H1 (cell line): ENCODE measurements around the gene PSD2. TPM values are rescaled to one million over a fixed set of nuclear protein-coding genes. Genes with fewer than 3 reads are reported as not detected.

Experiments used
- CTCF ChIA-PET: fragments of 300-600 bp; sonication (Branson Sonifier 250); formaldehyde crosslinking; loops from one replicate; lab custom pipeline; 2021; ENCODE audit not compliant: partially characterized antibody; lab: Charles Lee
- POLR2A ChIA-PET: fragments of 300-600 bp; sonication (Branson Sonifier 250); formaldehyde crosslinking; loops from one replicate; lab custom pipeline; 2021; ENCODE audit warnings: inconsistent platforms; ENCODE audit not compliant: partially characterized antibody; lab: Charles Lee
- DNase-seq, 2 experiments: peaks; one replicate each; pipeline versions ENCODE4 v3.0.0 to v3.0.0-alpha.2; 2010 to 2022; ENCODE audit warnings: low spot score in 2 of 2, low read depth in 1 of 2, mixed read lengths in 1 of 2
- FAIRE-seq: peaks from 2 replicates; lab custom pipeline; 2011; peaks lifted over from hg19 to GRCh38; lab: Jason Lieb, UNC
- H2AFZ ChIP-seq: 2 replicates; pipeline ENCODE4 v1.8.1; 2012; ENCODE audit warnings: low read length, inconsistent platforms
- H2AK5ac ChIP-seq: 2 replicates; pipeline ENCODE4 v1.6.1; 2013; ENCODE audit warnings: low read depth, low read length
- H2BK120ac ChIP-seq: replicated peaks from 2 replicates; pipeline ENCODE3; 2013; ENCODE audit warnings: low read depth, low read length, inconsistent platforms
- H2BK12ac ChIP-seq: 2 replicates; pipeline ENCODE4 v1.6.1; 2013; ENCODE audit warnings: low read depth, low read length
- H2BK15ac ChIP-seq: 2 replicates; pipeline ENCODE4 v1.6.1; 2013; ENCODE audit warnings: low read length
- H2BK20ac ChIP-seq: 2 replicates; pipeline ENCODE4 v1.6.1; 2013; ENCODE audit warnings: low read length
- H2BK5ac ChIP-seq: 2 replicates; pipeline ENCODE4 v1.6.1; 2013; ENCODE audit warnings: low read depth, low read length
- H3K14ac ChIP-seq: 2 replicates; pipeline ENCODE4 v1.6.1; 2013; ENCODE audit warnings: inconsistent platforms; ENCODE audit not compliant: insufficient read length
- H3K18ac ChIP-seq: 2 replicates; pipeline ENCODE4 v1.6.1; 2013; ENCODE audit warnings: low read length; ENCODE audit errors: extremely low read depth
- H3K23ac ChIP-seq: 2 replicates; pipeline ENCODE4 v1.6.1; 2013; ENCODE audit warnings: inconsistent platforms; ENCODE audit not compliant: insufficient read length
- H3K23me2 ChIP-seq: 2 replicates; pipeline ENCODE4 v1.6.1; 2013; ENCODE audit warnings: low read depth, low read length
- H3K27ac ChIP-seq: 2 replicates; pipeline ENCODE4 v1.6.1; 2011; ENCODE audit warnings: low read depth, low read length, inconsistent platforms
- H3K27me3 ChIP-seq, 4 experiments: replicated peaks in 1 of 4; 1 replicate in 1 of 4; 2 replicates in 3 of 4; pipeline versions ENCODE4 v1.6.1 to v1.8.1; 2011 to 2013; ENCODE audit warnings: low read length in 3 of 4, mild to moderate bottlenecking in 3 of 4, inconsistent platforms in 2 of 4, mixed read lengths in 2 of 4, moderate library complexity in 1 of 4; ENCODE audit not compliant: control insufficient read depth in 3 of 4, insufficient read depth in 3 of 4; ENCODE audit errors: extremely low read depth in 1 of 4
- H3K36me3 ChIP-seq, 4 experiments: 2 replicates each; pipeline versions ENCODE4 v1.6.1 to v1.8.1; 2011 to 2013; ENCODE audit warnings: mild to moderate bottlenecking in 4 of 4, low read length in 3 of 4, moderate library complexity in 2 of 4, control low read depth in 1 of 4, inconsistent platforms in 1 of 4; ENCODE audit not compliant: insufficient read depth in 4 of 4, control insufficient read depth in 2 of 4
- H3K4ac ChIP-seq: replicated peaks from 2 replicates; pipeline ENCODE3; 2013; ENCODE audit warnings: low read length, low read depth, mixed read lengths, inconsistent platforms; ENCODE audit not compliant: insufficient read length
- H3K4me1 ChIP-seq, 4 experiments: replicated peaks in 1 of 4; 1 replicate in 1 of 4; 2 replicates in 3 of 4; pipeline versions ENCODE4 v1.6.1 to v1.8.1; 2011 to 2013; ENCODE audit warnings: low read length in 3 of 4, inconsistent platforms in 2 of 4, mixed read lengths in 1 of 4; ENCODE audit not compliant: insufficient read depth in 4 of 4, control insufficient read depth in 3 of 4
- H3K4me2 ChIP-seq, 2 experiments: 2 replicates each; pipeline versions ENCODE4 v1.6.1 to v1.8.1; 2011 to 2013; ENCODE audit warnings: low read depth in 2 of 2, low read length in 2 of 2, control low read depth in 1 of 2, inconsistent platforms in 1 of 2, mild to moderate bottlenecking in 1 of 2; ENCODE audit not compliant: insufficient read depth in 1 of 2
- H3K4me3 ChIP-seq, 4 experiments: fragments of 200-600, 300-600 bp in 1 of 4; sonication (generic), shearing (Covaris generic), sonication (Bioruptor Twin) in 1 of 4; 2 replicates each; pipeline versions ENCODE4 v1.5.1 to v1.8.1; 2011 to 2016; ENCODE audit warnings: low read length in 4 of 4, low read depth in 3 of 4, control low read depth in 2 of 4, inconsistent platforms in 2 of 4, mild to moderate bottlenecking in 2 of 4, mixed read lengths in 1 of 4, moderate library complexity in 1 of 4; ENCODE audit not compliant: insufficient read depth in 2 of 4; ENCODE audit errors: extremely low read depth in 1 of 4
- H3K56ac ChIP-seq: replicated peaks from 2 replicates; pipeline ENCODE3; 2013; ENCODE audit warnings: low read depth, mild to moderate bottlenecking, mixed read lengths, low read length, inconsistent platforms; ENCODE audit not compliant: insufficient read length
- H3K79me1 ChIP-seq: 2 replicates; pipeline ENCODE4 v1.6.1; 2013; ENCODE audit warnings: low read depth, low read length, control low read depth
- H3K79me2 ChIP-seq, 2 experiments: 2 replicates each; pipeline versions ENCODE4 v1.6.1 to v1.8.1; 2012 to 2013; ENCODE audit warnings: low read length in 2 of 2, mild to moderate bottlenecking in 2 of 2, inconsistent platforms in 1 of 2; ENCODE audit not compliant: insufficient read depth in 2 of 2, control insufficient read depth in 1 of 2
- H3K9ac ChIP-seq, 4 experiments: replicated peaks in 1 of 4; 1 replicate in 1 of 4; 2 replicates in 3 of 4; pipeline versions ENCODE4 v1.6.1 to v1.8.1; 2011 to 2013; ENCODE audit warnings: low read depth in 3 of 4, low read length in 3 of 4, control low read depth in 2 of 4, mild to moderate bottlenecking in 2 of 4, moderate library complexity in 2 of 4, inconsistent platforms in 1 of 4; ENCODE audit errors: extremely low read depth in 1 of 4
- H3K9me3 ChIP-seq, 2 experiments: 2 replicates each; pipeline versions ENCODE4 v1.6.1 to v1.8.1; 2012 to 2013; ENCODE audit warnings: mild to moderate bottlenecking in 2 of 2, moderate library complexity in 2 of 2, control low read depth in 1 of 2, inconsistent platforms in 1 of 2, low read depth in 1 of 2, low read length in 1 of 2, mixed read lengths in 1 of 2; ENCODE audit not compliant: insufficient read depth in 2 of 2
- H4K20me1 ChIP-seq, 2 experiments: replicated peaks in 1 of 2; 2 replicates each; pipeline versions ENCODE3 to v1.8.1; 2011 to 2013; ENCODE audit warnings: inconsistent platforms in 2 of 2, low read length in 2 of 2, mild to moderate bottlenecking in 1 of 2; ENCODE audit not compliant: insufficient read depth in 2 of 2, control insufficient read depth in 1 of 2
- H4K5ac ChIP-seq: 2 replicates; pipeline ENCODE4 v1.6.1; 2013; ENCODE audit warnings: low read length, low read depth, mixed read lengths, inconsistent platforms; ENCODE audit not compliant: insufficient read length
- H4K8ac ChIP-seq: 2 replicates; pipeline ENCODE4 v1.8.0; 2013; ENCODE audit warnings: mild to moderate bottlenecking, moderate library complexity, low read length, inconsistent platforms; ENCODE audit not compliant: insufficient read depth; ENCODE audit errors: extremely low read depth
- H4K91ac ChIP-seq: replicated peaks from 2 replicates; pipeline ENCODE3; 2013; ENCODE audit warnings: low read length, mixed read lengths, inconsistent platforms; ENCODE audit not compliant: insufficient read length
- CHD1 ChIP-seq: IDR thresholded peaks from 2 replicates; pipeline ENCODE4 v1.6.1; 2012; ENCODE audit warnings: low read depth, low read length, improper control_type of control experiment
- POLR2AphosphoS5 ChIP-seq: IDR thresholded peaks from 2 replicates; pipeline ENCODE4 v1.6.1; 2011; ENCODE audit warnings: low read depth, low read length
- TCF12 ChIP-seq: IDR thresholded peaks from 2 replicates; pipeline ENCODE4 v1.6.1; 2011; ENCODE audit warnings: low read depth, mild to moderate bottlenecking, low read length
- WGBS, 2 experiments: shearing (Covaris generic) in 1 of 2; methylation state at CpG; one replicate each; pipeline versions ENCODE4 v1.1.6 to v1.1.7; 2013 to 2015; ENCODE audit warnings: low lambda C conversion rate in 2 of 2, mixed read lengths in 2 of 2, inconsistent platforms in 1 of 2, low coverage in 1 of 2, missing lambda C conversion rate in 1 of 2; ENCODE audit not compliant: insufficient replicate concordance in 2 of 2, insufficient coverage in 1 of 2, insufficient read length in 1 of 2; ENCODE audit errors: extremely low coverage in 1 of 2, missing lambda C conversion rate in 1 of 2; 5-methylcytosine and 5-hydroxymethylcytosine counted together
- polyA plus RNA-seq, 7 experiments: library from polyadenylated mRNA; depleted of rRNA in 3 of 7; stranded (reverse) in 5 of 7; unstranded in 2 of 7; fragments of >200 nt in 5 of 7; fragments of 200-250 nt in 2 of 7; gene quantifications; 1 replicate in 5 of 7; 2 replicates in 1 of 7; 4 replicates in 1 of 7; pipeline versions ENCODE4 v1.2.1 to v1.2.3, GENCODE V29; 2011 to 2013; ENCODE audit warnings: missing spikeins in 2 of 7, mixed read lengths in 2 of 7
- total RNA-seq: library from RNA; stranded (reverse); fragmentation: NEBNext Ultra II Directional; extraction: Animal tissue kit (Norgen Biotek cat#: 25700); gene quantifications from 2 replicates; pipeline ENCODE4 v1.2.1, GENCODE V29; 2021
- TF ChIP-seq, protein P1 (sequence below), 3 experiments: IDR thresholded peaks; 1 replicate in 2 of 3; 2 replicates in 1 of 3; pipeline versions ENCODE4 v1.5.1 to v1.6.1; 2011; ENCODE audit warnings: low read length in 3 of 3, mild to moderate bottlenecking in 3 of 3, inconsistent platforms in 2 of 3, low read depth in 1 of 3, moderate library complexity in 1 of 3; ENCODE audit not compliant: insufficient read depth in 1 of 3; ENCODE audit errors: control extremely low read depth in 1 of 3

PSD2 gene
- total and polyA plus RNA-seq, 2 of the 8 experiments (the other 6 are each of a cell fraction or from before 2014, with no cell fraction given) = 0.06 to 0.14 TPM

DNA sequence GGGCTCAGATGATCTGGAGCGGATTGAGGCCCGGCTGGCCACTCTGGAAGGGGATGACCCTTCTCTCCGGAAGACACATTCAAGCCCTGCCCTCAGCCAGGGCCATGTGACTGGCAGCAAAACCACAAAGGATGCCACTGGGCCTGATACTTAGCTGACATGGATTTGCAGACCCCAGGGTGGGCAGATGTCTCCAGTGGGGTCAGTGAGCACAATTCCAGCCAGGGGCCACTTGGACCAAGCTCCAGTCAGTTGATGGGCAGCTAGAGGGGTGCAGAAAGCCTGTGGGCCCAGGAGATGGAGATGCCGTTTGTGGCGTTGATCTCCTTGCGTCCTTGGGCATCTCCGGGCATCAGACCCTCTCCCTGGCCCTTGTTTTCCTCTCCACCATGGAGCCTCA is 46.7 kb downstream of the PSD2 start:
- Histone ChIP-seq H2BK120ac (no peak overlapping the region), H4K8ac (no peak overlapping the region), H2AFZ (no peak overlapping the region), H3K4me2 (no peak overlapping the region), H3K4me3 (no peak overlapping the region), H3K79me1 (no peaks in the 10 kb centered on the region), H3K27me3 (peaks cover 11 to 29% (median 26%) of the 10 kb centered on the region in 4 experiments), H2BK15ac (no peak overlapping the region), H2BK5ac (no peak overlapping the region), H3K4me1 (no peaks in the 10 kb centered on the region; a peak in 2 of 7 replicates), H2BK12ac (no peak overlapping the region), H4K5ac (no peak overlapping the region), H3K14ac (no peak overlapping the region), H4K20me1 (peaks cover 3 to 5% of the 10 kb centered on the region in 2 experiments), H3K4ac (no peak overlapping the region), H3K23me2 (no peaks in the 10 kb centered on the region), H3K36me3 (no peaks in the 10 kb centered on the region), H2AK5ac (no peak overlapping the region), H3K79me2 (no peaks in the 10 kb centered on the region), H3K9ac (no peak overlapping the region), H2BK20ac (no peak overlapping the region), H3K27ac (no peak overlapping the region), H3K9me3 (no peaks in the 10 kb centered on the region), H3K23ac (no peak overlapping the region), H3K56ac (no peak overlapping the region), H4K91ac (no peak overlapping the region), H3K18ac (no peak overlapping the region)
- CTCF ChIA-PET = interaction anchor here (0.6 to 7.1 kb wide), 23 partner anchors 10 to 864 kb away, joined by 3 to 113 read pairs (median 6); partner anchors contain the start of gene PSD2
- 94% methylated on average over 7 of the region's 7 CpGs; no CpG with 5 or more reads in 1 of the 2 experiments for WGBS, 2 experiments
- FAIRE-seq (no peak), DNase-seq (no peak)
- TF ChIP-seq CHD1 = no peak
- no peak for TF ChIP-seq POLR2AphosphoS5
- TF ChIP-seq TCF12 = no peak
- TF ChIP-seq, protein P1, sequence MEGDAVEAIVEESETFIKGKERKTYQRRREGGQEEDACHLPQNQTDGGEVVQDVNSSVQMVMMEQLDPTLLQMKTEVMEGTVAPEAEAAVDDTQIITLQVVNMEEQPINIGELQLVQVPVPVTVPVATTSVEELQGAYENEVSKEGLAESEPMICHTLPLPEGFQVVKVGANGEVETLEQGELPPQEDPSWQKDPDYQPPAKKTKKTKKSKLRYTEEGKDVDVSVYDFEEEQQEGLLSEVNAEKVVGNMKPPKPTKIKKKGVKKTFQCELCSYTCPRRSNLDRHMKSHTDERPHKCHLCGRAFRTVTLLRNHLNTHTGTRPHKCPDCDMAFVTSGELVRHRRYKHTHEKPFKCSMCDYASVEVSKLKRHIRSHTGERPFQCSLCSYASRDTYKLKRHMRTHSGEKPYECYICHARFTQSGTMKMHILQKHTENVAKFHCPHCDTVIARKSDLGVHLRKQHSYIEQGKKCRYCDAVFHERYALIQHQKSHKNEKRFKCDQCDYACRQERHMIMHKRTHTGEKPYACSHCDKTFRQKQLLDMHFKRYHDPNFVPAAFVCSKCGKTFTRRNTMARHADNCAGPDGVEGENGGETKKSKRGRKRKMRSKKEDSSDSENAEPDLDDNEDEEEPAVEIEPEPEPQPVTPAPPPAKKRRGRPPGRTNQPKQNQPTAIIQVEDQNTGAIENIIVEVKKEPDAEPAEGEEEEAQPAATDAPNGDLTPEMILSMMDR (IDR thresholded peaks at IDR 0.05; ENCODE audit: control extremely low read depth in 1 of 3, insufficient read depth in 1 of 3, low read depth in 1 of 3, low read length in 3 of 3) = no peak
- POLR2A ChIA-PET = no interaction called here
